Suppressor macrophage (primary cell): ENCODE data around the gene PRKCG.
"Not testable (repeated sequence)": the region's sequence is repeated elsewhere in the genome, so short reads cannot be mapped to it uniquely, and the experiment has no call there.

Experiments used
- DNase-seq, 4 experiments: peaks; one replicate each; pipeline ENCODE4 v3.0.0-alpha.2; 2020 to 2022

The PRKCG gene

GRCh38 chr19:53944933-53945332 lies 62.9 kb downstream of the PRKCG start:
- DNase-seq = no peak

GRCh38 chr19:53945441-53945840 lies 63.4 kb downstream of the PRKCG start:
- DNase-seq = peak in 3 of 4 experiments; percentile 42 to 51 (median 45)

GRCh38 chr19:53945998-53946397 lies 64.0 kb downstream of the PRKCG start:
- DNase-seq = no peak

- DNase-seq = peak in 2 of 4 experiments; percentile 23 to 33
These were observed 65.6 kb downstream of the PRKCG start for GRCh38 chr19:53947624-53948023.

- not testable (repeated sequence) for DNase-seq
These were observed 66.6 kb downstream of the PRKCG start for GRCh38 chr19:53948611-53949010.

GRCh38 chr19:53951436-53951835 lies 69.4 kb downstream of the PRKCG start:
- DNase-seq = no peak

GRCh38 chr19:53951947-53952346 lies 70.0 kb downstream of the PRKCG start:
- DNase-seq = no peak

- no peak for DNase-seq
These were observed 71.4 kb downstream of the PRKCG start for GRCh38 chr19:53953383-53953782.
